H1 (cell line): ENCODE measurements around the gene HINT3. TPM values are rescaled to one million over a fixed set of nuclear protein-coding genes. Genes with fewer than 3 reads are reported as not detected.

Experiments used
- CTCF ChIA-PET: fragments of 300-600 bp; sonication (Branson Sonifier 250); formaldehyde crosslinking; loops from one replicate; lab custom pipeline; 2021; ENCODE audit not compliant: partially characterized antibody; lab: Charles Lee
- POLR2A ChIA-PET: fragments of 300-600 bp; sonication (Branson Sonifier 250); formaldehyde crosslinking; loops from one replicate; lab custom pipeline; 2021; ENCODE audit warnings: inconsistent platforms; ENCODE audit not compliant: partially characterized antibody; lab: Charles Lee
- DNase-seq, 2 experiments: peaks; one replicate each; pipeline versions ENCODE4 v3.0.0 to v3.0.0-alpha.2; 2010 to 2022; ENCODE audit warnings: low spot score in 2 of 2, low read depth in 1 of 2, mixed read lengths in 1 of 2
- FAIRE-seq: peaks from 2 replicates; lab custom pipeline; 2011; peaks lifted over from hg19 to GRCh38; lab: Jason Lieb, UNC
- H2AFZ ChIP-seq: 2 replicates; pipeline ENCODE4 v1.8.1; 2012; ENCODE audit warnings: low read length, inconsistent platforms
- H2AK5ac ChIP-seq: 2 replicates; pipeline ENCODE4 v1.6.1; 2013; ENCODE audit warnings: low read depth, low read length
- H2BK120ac ChIP-seq: replicated peaks from 2 replicates; pipeline ENCODE3; 2013; ENCODE audit warnings: low read depth, low read length, inconsistent platforms
- H2BK12ac ChIP-seq: 2 replicates; pipeline ENCODE4 v1.6.1; 2013; ENCODE audit warnings: low read depth, low read length
- H2BK15ac ChIP-seq: 2 replicates; pipeline ENCODE4 v1.6.1; 2013; ENCODE audit warnings: low read length
- H2BK20ac ChIP-seq: 2 replicates; pipeline ENCODE4 v1.6.1; 2013; ENCODE audit warnings: low read length
- H2BK5ac ChIP-seq: 2 replicates; pipeline ENCODE4 v1.6.1; 2013; ENCODE audit warnings: low read depth, low read length
- H3K14ac ChIP-seq: 2 replicates; pipeline ENCODE4 v1.6.1; 2013; ENCODE audit warnings: inconsistent platforms; ENCODE audit not compliant: insufficient read length
- H3K18ac ChIP-seq: 2 replicates; pipeline ENCODE4 v1.6.1; 2013; ENCODE audit warnings: low read length; ENCODE audit errors: extremely low read depth
- H3K23ac ChIP-seq: 2 replicates; pipeline ENCODE4 v1.6.1; 2013; ENCODE audit warnings: inconsistent platforms; ENCODE audit not compliant: insufficient read length
- H3K23me2 ChIP-seq: 2 replicates; pipeline ENCODE4 v1.6.1; 2013; ENCODE audit warnings: low read depth, low read length
- H3K27ac ChIP-seq: 2 replicates; pipeline ENCODE4 v1.6.1; 2011; ENCODE audit warnings: low read depth, low read length, inconsistent platforms
- H3K27me3 ChIP-seq, 4 experiments: replicated peaks in 1 of 4; 1 replicate in 1 of 4; 2 replicates in 3 of 4; pipeline versions ENCODE4 v1.6.1 to v1.8.1; 2011 to 2013; ENCODE audit warnings: low read length in 3 of 4, mild to moderate bottlenecking in 3 of 4, inconsistent platforms in 2 of 4, mixed read lengths in 2 of 4, moderate library complexity in 1 of 4; ENCODE audit not compliant: control insufficient read depth in 3 of 4, insufficient read depth in 3 of 4; ENCODE audit errors: extremely low read depth in 1 of 4
- H3K36me3 ChIP-seq, 4 experiments: 2 replicates each; pipeline versions ENCODE4 v1.6.1 to v1.8.1; 2011 to 2013; ENCODE audit warnings: mild to moderate bottlenecking in 4 of 4, low read length in 3 of 4, moderate library complexity in 2 of 4, control low read depth in 1 of 4, inconsistent platforms in 1 of 4; ENCODE audit not compliant: insufficient read depth in 4 of 4, control insufficient read depth in 2 of 4
- H3K4ac ChIP-seq: replicated peaks from 2 replicates; pipeline ENCODE3; 2013; ENCODE audit warnings: low read length, low read depth, mixed read lengths, inconsistent platforms; ENCODE audit not compliant: insufficient read length
- H3K4me1 ChIP-seq, 4 experiments: replicated peaks in 1 of 4; 1 replicate in 1 of 4; 2 replicates in 3 of 4; pipeline versions ENCODE4 v1.6.1 to v1.8.1; 2011 to 2013; ENCODE audit warnings: low read length in 3 of 4, inconsistent platforms in 2 of 4, mixed read lengths in 1 of 4; ENCODE audit not compliant: insufficient read depth in 4 of 4, control insufficient read depth in 3 of 4
- H3K4me2 ChIP-seq, 2 experiments: 2 replicates each; pipeline versions ENCODE4 v1.6.1 to v1.8.1; 2011 to 2013; ENCODE audit warnings: low read depth in 2 of 2, low read length in 2 of 2, control low read depth in 1 of 2, inconsistent platforms in 1 of 2, mild to moderate bottlenecking in 1 of 2; ENCODE audit not compliant: insufficient read depth in 1 of 2
- H3K4me3 ChIP-seq, 4 experiments: fragments of 200-600, 300-600 bp in 1 of 4; sonication (generic), shearing (Covaris generic), sonication (Bioruptor Twin) in 1 of 4; 2 replicates each; pipeline versions ENCODE4 v1.5.1 to v1.8.1; 2011 to 2016; ENCODE audit warnings: low read length in 4 of 4, low read depth in 3 of 4, control low read depth in 2 of 4, inconsistent platforms in 2 of 4, mild to moderate bottlenecking in 2 of 4, mixed read lengths in 1 of 4, moderate library complexity in 1 of 4; ENCODE audit not compliant: insufficient read depth in 2 of 4; ENCODE audit errors: extremely low read depth in 1 of 4
- H3K56ac ChIP-seq: replicated peaks from 2 replicates; pipeline ENCODE3; 2013; ENCODE audit warnings: low read depth, mild to moderate bottlenecking, mixed read lengths, low read length, inconsistent platforms; ENCODE audit not compliant: insufficient read length
- H3K79me1 ChIP-seq: 2 replicates; pipeline ENCODE4 v1.6.1; 2013; ENCODE audit warnings: low read depth, low read length, control low read depth
- H3K79me2 ChIP-seq, 2 experiments: 2 replicates each; pipeline versions ENCODE4 v1.6.1 to v1.8.1; 2012 to 2013; ENCODE audit warnings: low read length in 2 of 2, mild to moderate bottlenecking in 2 of 2, inconsistent platforms in 1 of 2; ENCODE audit not compliant: insufficient read depth in 2 of 2, control insufficient read depth in 1 of 2
- H3K9ac ChIP-seq, 4 experiments: replicated peaks in 1 of 4; 1 replicate in 1 of 4; 2 replicates in 3 of 4; pipeline versions ENCODE4 v1.6.1 to v1.8.1; 2011 to 2013; ENCODE audit warnings: low read depth in 3 of 4, low read length in 3 of 4, control low read depth in 2 of 4, mild to moderate bottlenecking in 2 of 4, moderate library complexity in 2 of 4, inconsistent platforms in 1 of 4; ENCODE audit errors: extremely low read depth in 1 of 4
- H3K9me3 ChIP-seq, 2 experiments: 2 replicates each; pipeline versions ENCODE4 v1.6.1 to v1.8.1; 2012 to 2013; ENCODE audit warnings: mild to moderate bottlenecking in 2 of 2, moderate library complexity in 2 of 2, control low read depth in 1 of 2, inconsistent platforms in 1 of 2, low read depth in 1 of 2, low read length in 1 of 2, mixed read lengths in 1 of 2; ENCODE audit not compliant: insufficient read depth in 2 of 2
- H4K20me1 ChIP-seq, 2 experiments: replicated peaks in 1 of 2; 2 replicates each; pipeline versions ENCODE3 to v1.8.1; 2011 to 2013; ENCODE audit warnings: inconsistent platforms in 2 of 2, low read length in 2 of 2, mild to moderate bottlenecking in 1 of 2; ENCODE audit not compliant: insufficient read depth in 2 of 2, control insufficient read depth in 1 of 2
- H4K5ac ChIP-seq: 2 replicates; pipeline ENCODE4 v1.6.1; 2013; ENCODE audit warnings: low read length, low read depth, mixed read lengths, inconsistent platforms; ENCODE audit not compliant: insufficient read length
- H4K8ac ChIP-seq: 2 replicates; pipeline ENCODE4 v1.8.0; 2013; ENCODE audit warnings: mild to moderate bottlenecking, moderate library complexity, low read length, inconsistent platforms; ENCODE audit not compliant: insufficient read depth; ENCODE audit errors: extremely low read depth
- H4K91ac ChIP-seq: replicated peaks from 2 replicates; pipeline ENCODE3; 2013; ENCODE audit warnings: low read length, mixed read lengths, inconsistent platforms; ENCODE audit not compliant: insufficient read length
- ATF2 ChIP-seq: IDR thresholded peaks from 2 replicates; pipeline ENCODE4 v1.6.1; 2012; ENCODE audit warnings: low read length, inconsistent platforms
- BACH1 ChIP-seq: IDR thresholded peaks from 2 replicates; pipeline ENCODE4 v1.6.1; 2012; ENCODE audit warnings: low read length, improper control_type of control experiment
- GTF2F1 ChIP-seq: IDR thresholded peaks from 2 replicates; pipeline ENCODE4 v1.6.1; 2012; ENCODE audit warnings: low read depth, low read length, improper control_type of control experiment, borderline replicate concordance
- KDM1A ChIP-seq: fragments of 200-600, 300-600 bp; sonication (generic); IDR thresholded peaks from 2 replicates; pipeline ENCODE4 v1.7.1; 2016; ENCODE audit warnings: mild to moderate bottlenecking, low read length, borderline replicate concordance
- MAFK ChIP-seq: IDR thresholded peaks from 2 replicates; pipeline ENCODE4 v1.6.1; 2012; ENCODE audit warnings: low read depth, mild to moderate bottlenecking, improper control_type of control experiment, low read length
- RXRA ChIP-seq: IDR thresholded peaks from 2 replicates; pipeline ENCODE4 v1.6.1; 2011; ENCODE audit warnings: low read depth, mild to moderate bottlenecking, low read length, moderate library complexity; ENCODE audit not compliant: insufficient read depth
- TBP ChIP-seq: IDR thresholded peaks from 2 replicates; pipeline ENCODE4 v1.6.1; 2011; ENCODE audit warnings: low read depth, low read length, improper control_type of control experiment
- ZNF274 ChIP-seq: IDR thresholded peaks from 2 replicates; pipeline ENCODE4 v1.7.0; 2012; ENCODE audit warnings: low read length, borderline replicate concordance; ENCODE audit errors: extremely low read depth
- WGBS, 2 experiments: shearing (Covaris generic) in 1 of 2; methylation state at CpG; one replicate each; pipeline versions ENCODE4 v1.1.6 to v1.1.7; 2013 to 2015; ENCODE audit warnings: low lambda C conversion rate in 2 of 2, mixed read lengths in 2 of 2, inconsistent platforms in 1 of 2, low coverage in 1 of 2, missing lambda C conversion rate in 1 of 2; ENCODE audit not compliant: insufficient replicate concordance in 2 of 2, insufficient coverage in 1 of 2, insufficient read length in 1 of 2; ENCODE audit errors: extremely low coverage in 1 of 2, missing lambda C conversion rate in 1 of 2; 5-methylcytosine and 5-hydroxymethylcytosine counted together
- polyA plus RNA-seq, 7 experiments: library from polyadenylated mRNA; depleted of rRNA in 3 of 7; stranded (reverse) in 5 of 7; unstranded in 2 of 7; fragments of >200 nt in 5 of 7; fragments of 200-250 nt in 2 of 7; gene quantifications; 1 replicate in 5 of 7; 2 replicates in 1 of 7; 4 replicates in 1 of 7; pipeline versions ENCODE4 v1.2.1 to v1.2.3, GENCODE V29; 2011 to 2013; ENCODE audit warnings: missing spikeins in 2 of 7, mixed read lengths in 2 of 7
- total RNA-seq: library from RNA; stranded (reverse); fragmentation: NEBNext Ultra II Directional; extraction: Animal tissue kit (Norgen Biotek cat#: 25700); gene quantifications from 2 replicates; pipeline ENCODE4 v1.2.1, GENCODE V29; 2021

Gene HINT3
- total and polyA plus RNA-seq, 2 of the 8 experiments (the other 6 are each of a cell fraction or from before 2014, with no cell fraction given) = 1.2 to 7.8 TPM

GRCh38 chr6:125951323-125951722 lies 5.2 kb upstream of the HINT3 start:
- DNase-seq = no peak
- H2BK5ac ChIP-seq = no peak overlapping the region
- no peak overlapping the region for H3K56ac ChIP-seq
- no peak overlapping the region for H3K18ac ChIP-seq
- H3K4me3 ChIP-seq = no peak overlapping the region
- no peak overlapping the region for H2BK12ac ChIP-seq
- no peak overlapping the region for H3K14ac ChIP-seq
- 79% methylated on average over 1 of the region's 1 CpG; no CpG with 5 or more reads in 1 of the 2 experiments for WGBS, 2 experiments
- H3K79me2 ChIP-seq = no peaks in the 10 kb centered on the region
- no peaks in the 10 kb centered on the region for H3K36me3 ChIP-seq
- peaks cover 0 to 9% (median 6%) of the 10 kb centered on the region in 4 experiments; a peak in 5 of 7 replicates for H3K4me1 ChIP-seq
- no peak overlapping the region for H2AK5ac ChIP-seq
- H3K9ac ChIP-seq = no peak overlapping the region
- H4K91ac ChIP-seq = no peak overlapping the region
- TF ChIP-seq TBP (no peak), ZNF274 (no peak), KDM1A (no peak), GTF2F1 (no peak), RXRA (no peak), BACH1 (no peak), MAFK (no peak), ATF2 (no peak)
- TF ChIP-seq, all 59 proteins: peak for 0
- H2BK15ac ChIP-seq = peak overlapping the region; percentile 85; the same call in 1 of the 2 replicates
- H3K23ac ChIP-seq = no peak overlapping the region
- H4K5ac ChIP-seq = no peak overlapping the region
- no peak overlapping the region for H3K4me2 ChIP-seq
- POLR2A ChIA-PET = no interaction called here
- H3K4ac ChIP-seq = no peak overlapping the region
- H2BK120ac ChIP-seq = no peak overlapping the region
- no peak overlapping the region for H2BK20ac ChIP-seq
- H4K20me1 ChIP-seq = no peaks in the 10 kb centered on the region
- no peaks in the 10 kb centered on the region for H3K9me3 ChIP-seq
- H3K23me2 ChIP-seq = no peaks in the 10 kb centered on the region
- H3K27ac ChIP-seq = no peak overlapping the region
- no peak overlapping the region for H2AFZ ChIP-seq
- no peak for FAIRE-seq
- no peak overlapping the region for H4K8ac ChIP-seq
- H3K27me3 ChIP-seq = no peaks in the 10 kb centered on the region
- no peaks in the 10 kb centered on the region for H3K79me1 ChIP-seq
- CTCF ChIA-PET = interaction anchor here (0.6 to 7.3 kb wide), 15 partner anchors 10 to 640 kb away, joined by 3 to 77 read pairs (median 7); partner anchors contain the start of gene NCOA7
